ENCODE results near the gene CORIN.

CORIN gene

DNA sequence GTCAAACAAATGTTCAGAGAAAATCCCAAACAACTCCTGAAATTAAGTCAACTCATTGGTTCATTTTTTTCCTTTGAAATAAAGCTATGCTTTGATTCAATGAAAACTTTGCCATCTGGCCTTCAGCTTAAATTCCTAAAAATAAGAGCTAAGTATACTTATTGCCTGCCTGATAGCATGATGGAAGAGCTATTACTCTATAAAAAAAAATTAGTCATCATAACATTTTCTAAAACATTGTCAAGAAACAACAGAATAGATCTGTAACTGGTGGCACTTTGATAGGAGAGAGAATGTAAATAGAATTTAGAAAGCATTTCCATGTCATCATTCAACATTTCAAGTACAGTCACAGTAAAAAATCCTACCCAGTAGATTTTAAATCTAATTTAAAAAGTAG is 136.6 kb downstream of the CORIN start:
- peak; percentile 99 for TF ChIP-seq ISL1 (CRISPR knock-in tag; IDR thresholded peaks at IDR 0.05)
- TF ChIP-seq PPARA (CRISPR knock-in tag; IDR thresholded peaks at IDR 0.05; ENCODE audit: borderline replicate concordance): no peak
- TF ChIP-seq, protein P1, sequence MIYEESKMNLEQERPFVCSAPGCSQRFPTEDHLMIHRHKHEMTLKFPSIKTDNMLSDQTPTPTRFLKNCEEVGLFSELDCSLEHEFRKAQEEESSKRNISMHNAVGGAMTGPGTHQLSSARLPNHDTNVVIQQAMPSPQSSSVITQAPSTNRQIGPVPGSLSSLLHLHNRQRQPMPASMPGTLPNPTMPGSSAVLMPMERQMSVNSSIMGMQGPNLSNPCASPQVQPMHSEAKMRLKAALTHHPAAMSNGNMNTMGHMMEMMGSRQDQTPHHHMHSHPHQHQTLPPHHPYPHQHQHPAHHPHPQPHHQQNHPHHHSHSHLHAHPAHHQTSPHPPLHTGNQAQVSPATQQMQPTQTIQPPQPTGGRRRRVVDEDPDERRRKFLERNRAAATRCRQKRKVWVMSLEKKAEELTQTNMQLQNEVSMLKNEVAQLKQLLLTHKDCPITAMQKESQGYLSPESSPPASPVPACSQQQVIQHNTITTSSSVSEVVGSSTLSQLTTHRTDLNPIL (CRISPR knock-in tag; IDR thresholded peaks at IDR 0.05; ENCODE audit: low read depth): peak; percentile 66
- 0 out of 2 replicates have a peak, but pooled peaks have one; percentile 57 for TF ChIP-seq SNAI2 (CRISPR knock-in tag; IDR thresholded peaks at IDR 0.05)
- ATAC-seq: peak; percentile 45

DNA sequence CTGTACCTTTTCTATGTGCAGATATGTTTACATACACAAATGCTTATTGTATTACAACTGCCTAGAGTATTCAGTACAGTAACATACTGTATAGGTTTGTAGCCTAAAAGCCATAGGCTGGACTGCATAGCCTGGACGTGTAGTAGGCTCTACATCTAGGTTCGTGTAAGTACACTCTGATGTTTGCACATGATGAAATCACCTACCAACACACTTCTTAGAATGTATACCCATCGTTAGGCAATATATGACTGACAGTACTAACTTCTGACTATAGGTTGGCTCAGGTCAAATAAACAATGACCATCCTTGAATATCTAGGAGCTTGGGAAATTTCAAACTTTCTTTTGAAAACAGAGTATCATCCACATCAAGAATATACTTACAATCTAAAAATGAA is 139.0 kb downstream of the CORIN start:
- TF ChIP-seq, protein P2, sequence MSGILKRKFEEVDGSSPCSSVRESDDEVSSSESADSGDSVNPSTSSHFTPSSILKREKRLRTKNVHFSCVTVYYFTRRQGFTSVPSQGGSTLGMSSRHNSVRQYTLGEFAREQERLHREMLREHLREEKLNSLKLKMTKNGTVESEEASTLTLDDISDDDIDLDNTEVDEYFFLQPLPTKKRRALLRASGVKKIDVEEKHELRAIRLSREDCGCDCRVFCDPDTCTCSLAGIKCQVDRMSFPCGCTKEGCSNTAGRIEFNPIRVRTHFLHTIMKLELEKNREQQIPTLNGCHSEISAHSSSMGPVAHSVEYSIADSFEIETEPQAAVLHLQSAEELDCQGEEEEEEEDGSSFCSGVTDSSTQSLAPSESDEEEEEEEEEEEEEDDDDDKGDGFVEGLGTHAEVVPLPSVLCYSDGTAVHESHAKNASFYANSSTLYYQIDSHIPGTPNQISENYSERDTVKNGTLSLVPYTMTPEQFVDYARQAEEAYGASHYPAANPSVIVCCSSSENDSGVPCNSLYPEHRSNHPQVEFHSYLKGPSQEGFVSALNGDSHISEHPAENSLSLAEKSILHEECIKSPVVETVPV (CRISPR knock-in tag; IDR thresholded peaks at IDR 0.05): no peak
- no peak for TF ChIP-seq ZC3H10 (CRISPR knock-in tag; IDR thresholded peaks at IDR 0.05)
- TF ChIP-seq ZFP3 (CRISPR knock-in tag; IDR thresholded peaks at IDR 0.05): no peak
- TF ChIP-seq, protein P3, sequence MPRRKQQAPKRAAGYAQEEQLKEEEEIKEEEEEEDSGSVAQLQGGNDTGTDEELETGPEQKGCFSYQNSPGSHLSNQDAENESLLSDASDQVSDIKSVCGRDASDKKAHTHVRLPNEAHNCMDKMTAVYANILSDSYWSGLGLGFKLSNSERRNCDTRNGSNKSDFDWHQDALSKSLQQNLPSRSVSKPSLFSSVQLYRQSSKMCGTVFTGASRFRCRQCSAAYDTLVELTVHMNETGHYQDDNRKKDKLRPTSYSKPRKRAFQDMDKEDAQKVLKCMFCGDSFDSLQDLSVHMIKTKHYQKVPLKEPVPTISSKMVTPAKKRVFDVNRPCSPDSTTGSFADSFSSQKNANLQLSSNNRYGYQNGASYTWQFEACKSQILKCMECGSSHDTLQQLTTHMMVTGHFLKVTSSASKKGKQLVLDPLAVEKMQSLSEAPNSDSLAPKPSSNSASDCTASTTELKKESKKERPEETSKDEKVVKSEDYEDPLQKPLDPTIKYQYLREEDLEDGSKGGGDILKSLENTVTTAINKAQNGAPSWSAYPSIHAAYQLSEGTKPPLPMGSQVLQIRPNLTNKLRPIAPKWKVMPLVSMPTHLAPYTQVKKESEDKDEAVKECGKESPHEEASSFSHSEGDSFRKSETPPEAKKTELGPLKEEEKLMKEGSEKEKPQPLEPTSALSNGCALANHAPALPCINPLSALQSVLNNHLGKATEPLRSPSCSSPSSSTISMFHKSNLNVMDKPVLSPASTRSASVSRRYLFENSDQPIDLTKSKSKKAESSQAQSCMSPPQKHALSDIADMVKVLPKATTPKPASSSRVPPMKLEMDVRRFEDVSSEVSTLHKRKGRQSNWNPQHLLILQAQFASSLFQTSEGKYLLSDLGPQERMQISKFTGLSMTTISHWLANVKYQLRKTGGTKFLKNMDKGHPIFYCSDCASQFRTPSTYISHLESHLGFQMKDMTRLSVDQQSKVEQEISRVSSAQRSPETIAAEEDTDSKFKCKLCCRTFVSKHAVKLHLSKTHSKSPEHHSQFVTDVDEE (CRISPR knock-in tag; IDR thresholded peaks at IDR 0.05): no peak
- TF ChIP-seq, protein P4, sequence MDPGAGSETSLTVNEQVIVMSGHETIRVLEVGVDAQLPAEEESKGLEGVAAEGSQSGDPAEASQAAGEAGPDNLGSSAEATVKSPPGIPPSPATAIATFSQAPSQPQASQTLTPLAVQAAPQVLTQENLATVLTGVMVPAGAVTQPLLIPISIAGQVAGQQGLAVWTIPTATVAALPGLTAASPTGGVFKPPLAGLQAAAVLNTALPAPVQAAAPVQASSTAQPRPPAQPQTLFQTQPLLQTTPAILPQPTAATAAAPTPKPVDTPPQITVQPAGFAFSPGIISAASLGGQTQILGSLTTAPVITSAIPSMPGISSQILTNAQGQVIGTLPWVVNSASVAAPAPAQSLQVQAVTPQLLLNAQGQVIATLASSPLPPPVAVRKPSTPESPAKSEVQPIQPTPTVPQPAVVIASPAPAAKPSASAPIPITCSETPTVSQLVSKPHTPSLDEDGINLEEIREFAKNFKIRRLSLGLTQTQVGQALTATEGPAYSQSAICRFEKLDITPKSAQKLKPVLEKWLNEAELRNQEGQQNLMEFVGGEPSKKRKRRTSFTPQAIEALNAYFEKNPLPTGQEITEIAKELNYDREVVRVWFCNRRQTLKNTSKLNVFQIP (CRISPR knock-in tag; IDR thresholded peaks at IDR 0.05; ENCODE audit: borderline replicate concordance, low read depth): no peak
- TF ChIP-seq ISL1 (CRISPR knock-in tag; IDR thresholded peaks at IDR 0.05): no peak
- TF ChIP-seq, protein P1 (CRISPR knock-in tag; IDR thresholded peaks at IDR 0.05; ENCODE audit: low read depth): no peak
- TF ChIP-seq CSDC2 (CRISPR knock-in tag; IDR thresholded peaks at IDR 0.05): no peak
- ATAC-seq: no peak

DNA sequence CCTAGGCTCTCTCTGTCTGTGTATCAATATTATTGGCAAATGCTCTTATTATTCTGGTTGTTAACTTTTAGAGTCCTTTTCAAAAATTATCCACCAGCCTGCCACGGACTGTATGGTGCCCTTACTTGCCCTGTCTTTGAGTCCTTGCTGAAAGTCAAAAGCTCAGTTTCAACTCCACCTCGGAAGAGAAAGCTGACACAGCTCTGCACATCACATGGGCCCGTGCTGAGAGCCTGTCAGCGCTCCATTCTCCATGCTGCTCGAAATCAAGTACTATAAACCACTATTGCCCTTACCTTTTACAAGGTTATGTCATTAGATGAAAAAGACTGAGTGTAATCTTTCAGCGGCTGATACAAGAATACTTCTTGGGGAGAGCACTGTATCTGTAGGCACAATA is 141.0 kb downstream of the CORIN start:
- no peak for TF ChIP-seq RARB (CRISPR knock-in tag; IDR thresholded peaks at IDR 0.05)
- no peak for TF ChIP-seq CSDC2 (CRISPR knock-in tag; IDR thresholded peaks at IDR 0.05)
- no peak for TF ChIP-seq ESRRG (CRISPR knock-in tag; IDR thresholded peaks at IDR 0.05)
- no peak for TF ChIP-seq ZFP3 (CRISPR knock-in tag; IDR thresholded peaks at IDR 0.05)
- no peak for TF ChIP-seq TCF4 (CRISPR knock-in tag; IDR thresholded peaks at IDR 0.05; ENCODE audit: borderline replicate concordance)
- TF ChIP-seq, protein P4 (CRISPR knock-in tag; IDR thresholded peaks at IDR 0.05; ENCODE audit: borderline replicate concordance, low read depth): no peak
- no peak for TF ChIP-seq ZNF70 (CRISPR knock-in tag; IDR thresholded peaks at IDR 0.05)
- ATAC-seq: no peak

DNA sequence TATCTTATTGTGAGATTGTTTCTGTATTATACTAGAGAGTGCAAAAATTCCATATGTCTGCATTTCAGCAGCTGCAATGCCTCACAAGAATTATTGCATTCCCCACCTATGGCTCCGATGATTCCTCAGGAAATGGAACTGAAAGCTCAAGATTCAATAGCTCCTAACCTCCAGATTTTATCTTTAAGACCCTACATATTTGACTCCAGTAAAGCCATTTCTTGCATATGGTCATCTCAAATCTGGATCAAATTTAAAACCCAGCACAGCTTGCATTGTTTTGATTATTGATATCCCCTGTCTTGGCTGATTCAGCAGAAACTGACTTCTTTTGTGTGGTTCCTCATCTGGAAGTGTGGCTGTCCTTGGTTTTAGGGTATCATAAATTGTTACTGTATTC is 142.6 kb downstream of the CORIN start:
- no peak for ATAC-seq
- TF ChIP-seq, protein P3 (CRISPR knock-in tag; IDR thresholded peaks at IDR 0.05): no peak
- no peak for TF ChIP-seq ZNF8 (CRISPR knock-in tag; IDR thresholded peaks at IDR 0.05)
- no peak for TF ChIP-seq BACH2 (CRISPR knock-in tag; IDR thresholded peaks at IDR 0.05; ENCODE audit: borderline replicate concordance)
- TF ChIP-seq, protein P5, sequence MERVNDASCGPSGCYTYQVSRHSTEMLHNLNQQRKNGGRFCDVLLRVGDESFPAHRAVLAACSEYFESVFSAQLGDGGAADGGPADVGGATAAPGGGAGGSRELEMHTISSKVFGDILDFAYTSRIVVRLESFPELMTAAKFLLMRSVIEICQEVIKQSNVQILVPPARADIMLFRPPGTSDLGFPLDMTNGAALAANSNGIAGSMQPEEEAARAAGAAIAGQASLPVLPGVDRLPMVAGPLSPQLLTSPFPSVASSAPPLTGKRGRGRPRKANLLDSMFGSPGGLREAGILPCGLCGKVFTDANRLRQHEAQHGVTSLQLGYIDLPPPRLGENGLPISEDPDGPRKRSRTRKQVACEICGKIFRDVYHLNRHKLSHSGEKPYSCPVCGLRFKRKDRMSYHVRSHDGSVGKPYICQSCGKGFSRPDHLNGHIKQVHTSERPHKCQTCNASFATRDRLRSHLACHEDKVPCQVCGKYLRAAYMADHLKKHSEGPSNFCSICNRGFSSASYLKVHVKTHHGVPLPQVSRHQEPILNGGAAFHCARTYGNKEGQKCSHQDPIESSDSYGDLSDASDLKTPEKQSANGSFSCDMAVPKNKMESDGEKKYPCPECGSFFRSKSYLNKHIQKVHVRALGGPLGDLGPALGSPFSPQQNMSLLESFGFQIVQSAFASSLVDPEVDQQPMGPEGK (CRISPR knock-in tag; IDR thresholded peaks at IDR 0.05; ENCODE audit: borderline replicate concordance): no peak
- TF ChIP-seq ESRRG (CRISPR knock-in tag; IDR thresholded peaks at IDR 0.05): no peak
- TF ChIP-seq TOX (CRISPR knock-in tag; IDR thresholded peaks at IDR 0.05; ENCODE audit: borderline replicate concordance): no peak
- TF ChIP-seq SNAI2 (CRISPR knock-in tag; IDR thresholded peaks at IDR 0.05): no peak
- TF ChIP-seq ARNTL (CRISPR knock-in tag; IDR thresholded peaks at IDR 0.05; ENCODE audit: borderline replicate concordance, low read depth): no peak
- TF ChIP-seq PPARA (CRISPR knock-in tag; IDR thresholded peaks at IDR 0.05; ENCODE audit: borderline replicate concordance): no peak

Measured in SK-N-SH treated with all-trans-retinoic acid at 6 μM for 48 hours (cell line).